Stimulated activated CD4-positive, alpha-beta T cell treated with anti-CD3 and anti-CD28 coated beads, Interleukin-2, amount 100 ng/mL, for 48 hours (primary cell): ENCODE measurements around the gene SIRT3.
A peak's percentile ranks its signal among the peaks of the same experiment; 100 is the strongest.

Experiments
- DNase-seq, 2 donors: peaks; one replicate each; pipeline ENCODE4 v3.0.0-alpha.2; 2020

The SIRT3 gene

GRCh38 chr11:213111-213510, 23.0 kb downstream of the SIRT3 start:
- no peak for DNase-seq

- no peak for DNase-seq
These were observed 23.7 kb downstream of the SIRT3 start for GRCh38 chr11:212150-213100.

DNA sequence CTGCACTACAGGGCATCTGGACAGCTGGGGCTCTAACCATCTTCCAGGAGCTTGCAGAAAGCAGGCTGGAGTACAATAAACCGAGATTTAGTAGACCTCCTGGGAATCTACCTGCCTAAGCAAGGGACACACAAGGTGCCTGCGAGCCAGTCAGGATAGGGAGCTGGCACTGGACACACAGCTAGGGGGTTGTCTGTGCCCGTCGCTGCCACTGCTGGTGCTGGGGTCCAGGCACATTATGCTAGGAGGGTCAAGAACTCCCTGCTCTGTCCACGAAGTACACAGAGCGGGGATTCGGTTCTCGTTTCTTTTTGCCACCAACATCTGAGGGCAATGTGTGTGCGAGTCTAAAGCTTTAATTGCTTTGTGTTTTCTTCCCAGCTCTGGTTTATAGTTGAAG, 24.4 kb downstream of the SIRT3 start:
- no peak for DNase-seq

DNA sequence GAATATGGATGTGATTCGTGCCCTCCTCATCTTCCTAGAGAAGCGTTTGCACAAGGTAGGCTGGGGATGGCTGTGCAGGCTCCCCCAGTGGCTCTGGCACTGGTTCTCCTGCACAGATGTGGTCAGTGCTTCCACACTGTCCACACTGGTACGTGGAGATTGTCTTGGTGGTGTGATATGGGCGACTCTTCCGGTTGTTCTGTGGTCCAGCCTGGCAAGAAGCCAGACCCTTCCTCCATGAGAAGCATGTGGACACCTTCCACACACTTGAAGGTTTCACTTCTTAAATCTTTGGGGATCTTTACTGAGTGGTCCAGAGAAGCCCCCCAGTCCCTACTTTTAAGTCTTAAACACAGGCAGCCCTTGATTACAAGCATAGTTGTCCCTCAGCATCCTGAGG, 24.8 kb downstream of the SIRT3 start:
- DNase-seq: no peak

DNA sequence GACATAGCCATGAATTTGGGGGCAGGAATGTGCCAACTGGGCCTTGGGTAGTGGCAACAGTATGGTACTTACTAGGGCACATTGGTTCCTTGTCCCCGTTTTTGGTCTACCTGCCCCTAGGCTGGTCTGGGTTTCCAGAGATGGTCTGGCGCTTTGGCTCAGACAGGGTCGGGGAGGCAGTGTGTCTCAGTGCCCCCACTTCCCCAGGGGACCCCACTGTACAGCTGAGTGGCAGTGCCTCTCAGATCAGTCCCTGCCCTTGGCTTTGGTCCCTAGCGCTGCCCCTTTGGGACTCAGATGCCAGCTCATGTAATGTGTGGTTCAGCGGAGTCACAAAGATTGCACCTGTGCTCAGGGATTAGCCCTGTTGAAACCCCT, 25.4 kb downstream of the SIRT3 start:
- DNase-seq: no peak

GRCh38 chr11:210122-210802, 25.9 kb downstream of the SIRT3 start:
- no peak for DNase-seq

GRCh38 chr11:209275-210121, 26.6 kb downstream of the SIRT3 start:
- no peak for DNase-seq

- DNase-seq: no peak
These were observed 27.3 kb downstream of the SIRT3 start for GRCh38 chr11:208917-209260.

- peak; percentile 71 to 79 for DNase-seq
These were observed 27.8 kb downstream of the SIRT3 start for GRCh38 chr11:208181-208916.

DNA sequence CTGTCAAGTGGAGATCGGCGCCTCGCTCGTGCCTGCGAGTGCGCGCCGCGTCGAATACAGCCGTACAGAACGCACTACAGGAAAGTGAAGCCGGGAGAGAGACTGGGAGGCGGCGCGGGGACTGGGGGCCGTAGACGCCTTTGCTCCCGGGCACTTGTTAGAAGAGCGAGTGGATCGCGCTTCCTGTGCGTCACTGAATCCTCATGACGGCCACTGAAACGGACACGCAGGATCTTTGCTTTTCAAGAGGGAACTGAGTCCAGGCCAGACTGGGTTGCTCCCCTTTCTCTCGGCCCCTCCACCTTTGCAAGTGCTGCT, 28.3 kb downstream of the SIRT3 start:
- DNase-seq: no peak

DNA sequence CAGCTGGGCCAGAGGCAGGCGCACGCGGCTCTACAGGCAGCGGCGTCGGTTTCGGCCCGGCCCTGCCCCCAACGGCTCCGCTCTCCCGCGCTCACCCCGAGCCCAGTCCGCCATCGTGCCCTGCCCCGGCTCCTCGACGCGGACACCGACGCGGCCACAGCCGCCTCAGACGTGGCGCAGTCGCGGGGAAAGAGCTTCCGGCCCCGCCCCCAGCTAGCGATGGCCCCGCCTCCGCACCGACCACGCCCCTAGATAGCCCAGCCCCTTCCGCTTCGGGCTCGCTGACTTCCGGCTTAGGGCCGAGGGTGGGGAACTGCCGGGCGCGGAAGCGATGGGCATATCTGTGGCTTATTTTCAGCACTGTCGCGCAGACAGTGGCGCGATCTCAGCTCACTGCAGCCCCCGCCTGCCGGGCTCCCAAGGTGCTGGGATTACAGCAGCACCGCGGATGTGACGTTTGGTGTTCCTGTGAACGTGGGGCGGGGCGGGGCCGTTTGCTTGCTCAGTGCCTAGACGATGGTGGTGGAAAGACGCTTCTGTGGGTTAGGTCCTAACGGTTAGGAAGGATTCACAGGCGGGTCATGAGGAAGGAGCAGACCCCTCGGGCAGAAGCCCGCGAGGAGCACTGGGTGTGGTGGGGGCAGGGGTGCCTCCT, 28.8 kb downstream of the SIRT3 start, which contains the start of the genes BET1L and RIC8A:
BET1L (minus strand) TSS at position 192 of the 655 bp plus-strand sequence; CDS start at position 114, 78 bp downstream.
RIC8A (plus strand) TSS at position 501 of the 655 bp plus-strand sequence. CDS start 1,147 bp downstream, outside the sequence.
- peak; percentile 94 to 99 for DNase-seq

GRCh38 chr11:206526-207207, 29.5 kb downstream of the SIRT3 start:
- DNase-seq: no peak

GRCh38 chr11:206002-206384, 30.1 kb downstream of the SIRT3 start:
- no peak for DNase-seq

GRCh38 chr11:205221-206001, 30.7 kb downstream of the SIRT3 start:
- no peak for DNase-seq

- no peak for DNase-seq
These were observed 31.5 kb downstream of the SIRT3 start for GRCh38 chr11:204587-205109.

DNA sequence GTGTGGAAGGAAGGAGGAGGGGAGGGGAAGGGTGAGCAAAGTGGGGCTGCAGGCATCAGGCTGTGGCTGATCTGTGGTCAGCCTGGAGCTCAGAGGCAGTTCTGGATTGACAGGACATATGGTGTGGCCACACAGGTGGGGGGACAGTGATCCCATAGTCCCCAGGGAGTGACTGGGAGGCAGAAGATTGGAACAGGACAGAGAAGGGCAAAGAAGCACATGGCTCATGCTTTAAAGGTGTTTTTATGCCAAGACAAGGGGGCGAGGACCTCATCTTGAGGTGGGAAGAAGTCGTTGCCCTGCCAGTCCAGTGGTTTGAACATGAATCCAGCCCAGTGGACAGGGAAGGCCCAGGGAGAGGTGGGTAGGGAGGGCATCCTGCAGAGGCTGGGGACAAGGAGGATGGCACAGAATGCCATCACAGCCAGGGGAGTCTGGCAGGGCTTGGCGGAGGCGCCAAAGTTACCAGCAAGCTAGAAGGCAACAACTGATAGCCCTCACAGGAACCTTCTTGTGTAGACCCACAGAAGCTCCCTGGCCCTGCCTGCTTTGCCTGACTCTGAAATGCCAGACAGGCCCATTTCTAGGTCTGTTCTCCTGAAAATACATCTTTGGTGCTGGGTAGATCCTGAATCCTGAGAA, 32.1 kb downstream of the SIRT3 start:
- no peak for DNase-seq

DNA sequence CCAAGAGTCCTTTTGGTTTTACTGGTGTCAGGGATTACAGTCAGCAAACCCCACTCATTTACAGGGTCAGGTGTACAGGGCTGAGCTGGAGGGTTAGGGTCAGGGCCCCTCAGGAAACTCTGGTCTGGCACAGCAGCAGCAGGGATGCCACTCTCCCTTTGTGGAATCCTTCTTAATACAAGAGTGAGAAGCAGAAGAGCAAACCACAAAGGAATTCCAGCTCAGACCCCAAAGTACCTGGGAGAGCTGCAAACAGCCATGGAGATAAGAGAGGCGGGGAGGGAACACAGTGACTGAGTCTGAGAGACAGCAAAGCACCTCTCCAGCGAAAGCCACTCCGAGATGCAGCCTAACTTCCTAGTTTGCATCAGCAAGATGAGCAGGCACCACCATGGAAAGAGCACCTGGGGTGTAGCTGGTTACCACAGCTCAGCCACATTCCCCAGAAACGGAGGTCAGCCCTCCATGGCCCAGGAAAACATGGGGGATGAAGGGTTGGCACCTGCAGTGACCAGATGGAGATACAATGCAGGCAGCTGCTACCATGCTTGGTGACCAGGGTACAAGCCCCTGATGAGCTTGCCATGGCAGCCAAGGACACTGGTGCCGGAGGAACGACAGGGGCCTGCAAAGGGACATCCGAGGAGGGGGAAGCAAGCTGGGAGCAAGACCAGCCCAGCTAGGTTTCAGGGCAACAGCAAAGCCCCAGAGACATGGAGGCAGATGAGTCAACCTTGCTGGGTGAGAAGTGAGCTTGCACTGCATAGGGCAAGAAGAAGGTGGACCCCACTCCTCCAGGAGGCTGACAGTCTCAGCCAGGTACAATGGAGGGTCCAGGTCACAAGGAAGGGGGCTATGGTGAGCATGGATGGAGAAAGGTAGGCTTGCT, 32.8 kb downstream of the SIRT3 start:
- DNase-seq: no peak

GRCh38 chr11:202490-202889, 33.7 kb downstream of the SIRT3 start:
- DNase-seq: no peak

GRCh38 chr11:201966-202365, 34.2 kb downstream of the SIRT3 start:
- no peak for DNase-seq
